Liver (tissue), 3 donors: ENCODE measurements around the gene NOP14.

ENCODE experiments used
- CTCF ChIP-seq: fragments of 150-350 bp; IDR thresholded peaks from 2 replicates; pipeline ENCODE4 v1.5.1; 2017; ENCODE audit warnings: improper control_type of control experiment, low read depth, low read length; ENCODE audit not compliant: missing input control
- EGR1 ChIP-seq, 2 donors: IDR thresholded peaks; 2 replicates each; pipeline ENCODE4 v1.6.1; 2016 to 2018; ENCODE audit warnings: antibody characterized with exemption in 2 of 2, low read depth in 2 of 2
- GABPA ChIP-seq, 2 donors: IDR thresholded peaks in 1 of 2; conservative IDR thresholded peaks in 1 of 2; 2 replicates each; pipeline ENCODE4 v1.6.1; 2016; ENCODE audit warnings: antibody characterized with exemption in 2 of 2, mild to moderate bottlenecking in 1 of 2, moderate library complexity in 1 of 2
- MAX ChIP-seq: IDR thresholded peaks from 2 replicates; pipeline ENCODE4 v1.6.1; 2016; ENCODE audit warnings: antibody characterized with exemption
- RXRA ChIP-seq, 2 donors: IDR thresholded peaks; 2 replicates each; pipeline ENCODE4 v1.6.1; 2017 to 2018; ENCODE audit warnings: antibody characterized with exemption in 2 of 2, mild to moderate bottlenecking in 1 of 2
- donor health status: healthy.
- donor health status: healthy.

GRCh38 chr4:3010577-3010976, 47.4 kb upstream of the NOP14 start:
- TF ChIP-seq GABPA (IDR thresholded peaks at IDR 0.05 in 1 of 2, conservative IDR thresholded peaks at IDR 0.05 in 1 of 2) (no peak), CTCF (no peak), RXRA (IDR thresholded peaks at IDR 0.05) (no peak), MAX (no peak), EGR1 (IDR thresholded peaks at IDR 0.05; ENCODE audit: low read depth in 2 of 2) (no peak)
